Endothelial cell (in vitro differentiated cells): ENCODE results near the gene PISD. TPM values are rescaled to one million over a fixed set of nuclear protein-coding genes. Genes with fewer than 3 reads are reported as not detected.
A peak's percentile ranks its signal among the peaks of the same experiment; 100 is the strongest.
"Not testable (repeated sequence)": the region's sequence is repeated elsewhere in the genome, so short reads cannot be mapped to it uniquely, and the experiment has no call there.

Source experiments
- DNase-seq: peaks from one replicate; pipeline ENCODE4 v3.0.0; 2021; ENCODE audit warnings: low spot score
- H3K27ac Mint-ChIP-seq: one replicate; pipeline ENCODE4 v1.8.0; 2021; ENCODE audit warnings: mixed read lengths, inconsistent platforms; ENCODE audit not compliant: unreplicated experiment
- H3K27me3 Mint-ChIP-seq: one replicate; pipeline ENCODE4 v1.8.0; 2021; ENCODE audit warnings: mild to moderate bottlenecking, moderate library complexity, mixed read lengths, inconsistent platforms; ENCODE audit not compliant: unreplicated experiment
- H3K36me3 Mint-ChIP-seq: one replicate; pipeline ENCODE4 v1.8.0; 2021; ENCODE audit warnings: mild to moderate bottlenecking, low read depth, mixed read lengths, inconsistent platforms; ENCODE audit not compliant: unreplicated experiment
- H3K4me1 Mint-ChIP-seq: one replicate; pipeline ENCODE4 v1.8.0; 2021; ENCODE audit warnings: mild to moderate bottlenecking, mixed read lengths, inconsistent platforms; ENCODE audit not compliant: unreplicated experiment
- H3K4me3 Mint-ChIP-seq: one replicate; pipeline ENCODE4 v1.8.0; 2021; ENCODE audit warnings: mild to moderate bottlenecking, mixed read lengths, inconsistent platforms; ENCODE audit not compliant: unreplicated experiment
- H3K9me3 Mint-ChIP-seq: one replicate; pipeline ENCODE4 v1.8.0; 2021; ENCODE audit warnings: mixed read lengths, inconsistent platforms; ENCODE audit not compliant: unreplicated experiment
- total RNA-seq: library from RNA; stranded (reverse); fragmentation: NEBNext Ultra II Directional; extraction: Animal tissue kit (Norgen Biotek cat#: 25700); gene quantifications from one replicate; pipeline ENCODE4 v1.2.1, GENCODE V29; 2021; ENCODE audit not compliant: unreplicated experiment
- TF ChIP-seq, protein P1 (sequence below): fragments of 200-600 bp; sonication (generic); IDR thresholded peaks from one replicate; pipeline ENCODE4 v1.5.0; 2021; ENCODE audit warnings: antibody characterized with exemption; ENCODE audit not compliant: unreplicated experiment

Gene PISD
- total RNA-seq, 1 donor from 2014 or later, result 53.0 TPM

DNA sequence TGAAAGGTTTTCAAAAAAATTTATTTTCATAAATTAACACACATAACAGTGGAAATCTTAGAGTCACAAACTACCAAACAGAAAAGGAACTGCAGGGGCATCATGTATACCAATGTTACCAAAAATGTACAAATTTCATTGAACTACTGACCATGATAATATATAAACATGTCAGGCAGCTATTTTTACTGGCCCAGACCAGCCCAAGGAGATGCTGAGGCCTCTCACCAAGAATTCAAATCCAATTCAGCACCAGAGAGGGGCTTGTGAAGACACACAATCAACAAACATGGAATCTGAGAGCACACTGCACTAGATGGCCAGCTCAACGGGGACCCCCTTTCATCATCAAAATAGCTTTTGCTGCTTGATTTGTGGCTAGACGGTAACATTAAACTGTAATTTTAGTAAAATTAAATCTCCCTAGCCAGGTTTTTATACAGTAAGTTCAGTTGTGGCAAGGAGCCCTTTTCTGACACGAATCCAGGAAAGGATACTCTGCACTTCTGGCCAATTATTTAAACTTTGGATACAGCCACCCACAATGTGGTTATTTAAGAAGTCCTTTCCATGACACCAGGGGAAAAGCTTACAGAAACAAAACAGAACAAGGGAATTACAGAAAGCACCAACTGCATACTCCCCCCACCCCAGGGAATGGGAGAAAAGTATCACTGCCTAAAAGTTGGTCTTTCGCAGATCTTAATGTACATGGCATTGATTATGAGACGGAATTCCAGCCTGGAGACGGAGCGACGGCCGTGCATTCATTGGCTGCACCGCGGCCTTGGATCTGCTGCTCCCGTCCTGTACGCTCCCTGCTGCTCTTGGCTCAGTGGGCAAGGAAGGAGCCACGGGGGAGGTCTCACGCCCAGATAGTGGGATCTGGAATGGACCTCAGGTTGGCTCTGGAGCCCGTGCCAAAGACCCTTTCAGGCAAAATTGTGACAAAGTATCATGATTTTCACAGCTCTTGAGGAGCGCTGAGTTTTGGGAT lies 19.6 kb upstream of the PISD start:
- Mint-ChIP-seq H3K4me3 (no peak overlapping the region), H3K27me3 (no peaks in the 10 kb centered on the region), H3K36me3 (peaks cover 22% of the 10 kb centered on the region), H3K27ac (no peak overlapping the region), H3K4me1 (no peaks in the 10 kb centered on the region), H3K9me3 (no peaks in the 10 kb centered on the region)
- no peak for DNase-seq
- TF ChIP-seq, protein P1, sequence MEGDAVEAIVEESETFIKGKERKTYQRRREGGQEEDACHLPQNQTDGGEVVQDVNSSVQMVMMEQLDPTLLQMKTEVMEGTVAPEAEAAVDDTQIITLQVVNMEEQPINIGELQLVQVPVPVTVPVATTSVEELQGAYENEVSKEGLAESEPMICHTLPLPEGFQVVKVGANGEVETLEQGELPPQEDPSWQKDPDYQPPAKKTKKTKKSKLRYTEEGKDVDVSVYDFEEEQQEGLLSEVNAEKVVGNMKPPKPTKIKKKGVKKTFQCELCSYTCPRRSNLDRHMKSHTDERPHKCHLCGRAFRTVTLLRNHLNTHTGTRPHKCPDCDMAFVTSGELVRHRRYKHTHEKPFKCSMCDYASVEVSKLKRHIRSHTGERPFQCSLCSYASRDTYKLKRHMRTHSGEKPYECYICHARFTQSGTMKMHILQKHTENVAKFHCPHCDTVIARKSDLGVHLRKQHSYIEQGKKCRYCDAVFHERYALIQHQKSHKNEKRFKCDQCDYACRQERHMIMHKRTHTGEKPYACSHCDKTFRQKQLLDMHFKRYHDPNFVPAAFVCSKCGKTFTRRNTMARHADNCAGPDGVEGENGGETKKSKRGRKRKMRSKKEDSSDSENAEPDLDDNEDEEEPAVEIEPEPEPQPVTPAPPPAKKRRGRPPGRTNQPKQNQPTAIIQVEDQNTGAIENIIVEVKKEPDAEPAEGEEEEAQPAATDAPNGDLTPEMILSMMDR, result no peak

DNA sequence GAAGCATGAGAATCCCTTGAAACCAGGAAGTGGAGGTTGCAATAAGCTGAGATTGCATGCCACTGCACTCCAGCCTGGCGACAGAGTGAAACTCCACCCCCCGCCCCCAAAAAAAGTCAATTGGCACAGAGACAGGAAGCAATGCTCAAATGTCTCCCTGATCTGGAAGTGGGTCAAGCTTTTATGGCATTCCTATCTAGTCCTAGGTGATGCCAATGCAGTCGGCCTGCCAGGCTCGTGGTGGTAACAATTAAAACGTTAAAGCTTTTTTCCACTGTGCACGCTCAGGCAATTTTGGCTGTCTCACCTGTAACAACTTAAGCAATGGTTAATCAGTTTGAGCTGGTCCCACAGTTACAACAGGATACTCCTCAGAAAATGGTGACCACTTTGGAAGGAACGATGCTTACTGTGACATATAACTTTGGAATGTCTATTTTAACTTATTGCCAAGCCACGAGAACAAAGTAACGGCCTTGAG lies 18.9 kb upstream of the PISD start:
- no peaks in the 10 kb centered on the region for H3K4me1 Mint-ChIP-seq
- TF ChIP-seq, protein P1, result no peak
- no peak overlapping the region for H3K27ac Mint-ChIP-seq
- no peak for DNase-seq
- H3K4me3 Mint-ChIP-seq, result no peak overlapping the region
- H3K9me3 Mint-ChIP-seq, result no peaks in the 10 kb centered on the region
- H3K36me3 Mint-ChIP-seq, result peaks cover 22% of the 10 kb centered on the region
- H3K27me3 Mint-ChIP-seq, result no peaks in the 10 kb centered on the region

DNA sequence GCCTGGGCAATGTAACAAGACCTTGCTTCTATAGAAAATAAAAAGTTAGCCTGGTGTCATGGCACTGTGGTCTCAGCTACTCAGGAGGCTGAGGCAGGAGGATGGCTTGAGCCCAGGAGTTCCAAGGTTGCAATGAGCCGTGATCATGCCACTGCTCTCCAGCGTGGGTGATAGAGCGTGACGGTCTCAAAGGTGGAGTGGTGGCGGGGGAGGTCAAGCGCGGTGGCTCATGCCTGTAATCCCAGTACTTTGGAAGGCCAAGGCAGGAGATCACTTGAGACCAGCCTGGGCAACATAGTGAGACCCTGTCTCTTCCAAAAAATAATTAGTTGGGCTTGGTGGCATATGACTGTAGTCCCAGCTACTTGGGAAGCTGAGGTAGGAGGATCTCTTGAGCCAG lies 16.7 kb upstream of the PISD start:
- Mint-ChIP-seq H3K4me1 (no peaks in the 10 kb centered on the region), H3K27me3 (no peaks in the 10 kb centered on the region), H3K9me3 (no peaks in the 10 kb centered on the region), H3K27ac (no peak overlapping the region), H3K4me3 (no peak overlapping the region), H3K36me3 (peaks cover 7% of the 10 kb centered on the region)
- TF ChIP-seq, protein P1, result no peak
- DNase-seq, result no peak

DNA sequence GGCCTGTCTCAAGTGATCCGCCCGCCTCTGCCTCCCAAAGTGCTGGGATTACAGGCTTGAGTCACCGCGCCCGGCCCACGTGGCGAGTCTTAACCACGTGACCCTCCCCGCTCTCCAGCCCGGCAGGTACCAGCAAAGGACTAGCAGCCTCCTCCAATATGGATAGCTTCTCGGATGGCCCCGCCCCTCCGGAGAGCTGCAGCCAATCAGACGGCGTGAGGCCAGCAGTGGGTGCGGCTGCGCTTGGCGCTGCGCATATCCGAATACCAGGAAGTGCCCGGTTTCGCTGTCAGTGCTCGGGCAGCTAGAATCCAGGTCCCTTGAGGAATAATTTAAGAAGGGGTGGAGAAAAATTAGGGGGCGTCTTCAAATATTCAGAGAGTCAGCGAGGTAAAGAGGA lies 14.7 kb upstream of the PISD start:
- Mint-ChIP-seq H3K27me3 (peaks cover 2% of the 10 kb centered on the region), H3K36me3 (no peaks in the 10 kb centered on the region), H3K4me3 (peak overlapping the region; percentile 66), H3K27ac (peak overlapping the region; percentile 53), H3K9me3 (no peaks in the 10 kb centered on the region), H3K4me1 (no peaks in the 10 kb centered on the region)
- peak; percentile 56 for DNase-seq
- TF ChIP-seq, protein P1, result no peak

DNA sequence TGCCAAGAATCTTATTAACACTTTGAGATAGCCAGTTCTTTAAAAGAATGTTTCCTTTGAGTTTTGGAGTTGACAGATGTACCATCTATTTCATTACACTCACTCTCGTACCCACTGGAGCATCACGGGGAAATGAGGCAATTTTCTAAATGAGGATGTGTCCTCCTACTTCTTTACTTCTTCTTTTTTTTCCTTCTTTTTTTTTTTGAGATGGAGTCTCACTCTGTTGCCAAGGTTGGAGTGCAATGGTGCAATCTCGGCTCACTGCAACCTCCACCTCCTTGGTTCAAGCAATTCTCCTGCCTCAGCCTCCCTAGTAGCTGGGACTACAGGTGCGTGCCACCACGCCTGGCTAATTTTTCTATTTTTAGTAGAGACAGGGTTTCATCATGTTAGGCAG lies 12.2 kb upstream of the PISD start:
- not testable (repeated sequence) for H3K27me3 Mint-ChIP-seq, H3K36me3 Mint-ChIP-seq

DNA sequence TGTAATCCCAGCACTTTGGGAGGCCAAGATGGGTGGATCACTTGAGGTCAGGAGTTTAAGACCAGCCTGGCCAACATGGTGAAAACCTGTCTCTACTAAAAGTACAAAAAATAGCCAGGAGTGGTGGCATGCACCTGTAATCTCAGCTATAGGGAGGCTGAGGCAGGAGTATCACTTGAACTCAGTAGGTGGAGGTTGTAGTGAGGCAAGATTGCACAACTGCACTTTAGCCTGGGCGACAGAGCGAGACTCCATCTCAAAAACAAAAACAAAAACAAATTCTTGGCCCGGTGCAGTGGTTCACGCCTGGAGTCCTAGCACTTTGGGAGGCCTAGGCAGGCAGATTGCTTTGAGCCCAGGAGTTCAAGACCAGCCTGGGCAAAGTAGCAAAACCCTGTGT lies 6.8 kb upstream of the PISD start:
- not testable (repeated sequence) for H3K9me3 Mint-ChIP-seq, H3K27me3 Mint-ChIP-seq, DNase-seq, H3K27ac Mint-ChIP-seq, H3K36me3 Mint-ChIP-seq, H3K4me1 Mint-ChIP-seq, H3K4me3 Mint-ChIP-seq

More for the DNA sequence above, 12.2 kb upstream of the PISD start:
- not testable (repeated sequence) for H3K9me3 Mint-ChIP-seq, H3K4me1 Mint-ChIP-seq, H3K4me3 Mint-ChIP-seq, DNase-seq, H3K27ac Mint-ChIP-seq
